ENCODE results near the gene PNKD. TPM values are rescaled to one million over a fixed set of nuclear protein-coding genes. Genes with fewer than 3 reads are reported as not detected.
A peak's percentile ranks its signal among the peaks of the same experiment; 100 is the strongest.

Gene PNKD
- total RNA-seq, 1 experiment from 2014 or later = 49.8 TPM

DNA sequence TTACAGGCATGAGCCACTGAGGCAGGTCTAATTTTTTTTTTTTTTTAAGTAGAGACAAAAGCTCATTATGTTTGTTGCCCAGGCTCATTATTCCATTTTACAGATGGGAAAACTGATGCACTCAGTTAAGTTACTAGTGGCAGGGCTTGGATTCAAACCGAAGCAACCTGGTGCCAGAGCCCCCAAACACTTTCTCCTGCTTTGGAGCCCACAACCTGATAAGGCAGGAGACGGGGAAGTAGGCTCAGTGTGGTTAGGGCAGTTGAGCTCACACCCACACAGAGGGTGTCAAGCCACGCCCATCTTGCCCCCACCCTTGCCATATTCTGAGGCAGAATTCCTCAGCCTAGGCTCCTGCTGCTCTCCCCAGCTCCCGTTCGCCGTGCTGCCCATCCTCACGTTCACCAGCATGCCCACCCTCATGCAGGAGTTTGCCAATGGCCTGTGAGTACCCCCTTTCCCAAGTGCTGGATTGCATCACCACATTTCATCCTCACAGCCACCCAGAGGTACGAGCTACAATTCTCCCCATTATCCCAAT, 123.5 kb downstream of the PNKD start (continued):
- no peak for TF ChIP-seq HMGA2 (CRISPR knock-in tag; IDR thresholded peaks at IDR 0.05)
- no peak for TF ChIP-seq USF1 (CRISPR knock-in tag; IDR thresholded peaks at IDR 0.05)
- TF ChIP-seq, protein P1, sequence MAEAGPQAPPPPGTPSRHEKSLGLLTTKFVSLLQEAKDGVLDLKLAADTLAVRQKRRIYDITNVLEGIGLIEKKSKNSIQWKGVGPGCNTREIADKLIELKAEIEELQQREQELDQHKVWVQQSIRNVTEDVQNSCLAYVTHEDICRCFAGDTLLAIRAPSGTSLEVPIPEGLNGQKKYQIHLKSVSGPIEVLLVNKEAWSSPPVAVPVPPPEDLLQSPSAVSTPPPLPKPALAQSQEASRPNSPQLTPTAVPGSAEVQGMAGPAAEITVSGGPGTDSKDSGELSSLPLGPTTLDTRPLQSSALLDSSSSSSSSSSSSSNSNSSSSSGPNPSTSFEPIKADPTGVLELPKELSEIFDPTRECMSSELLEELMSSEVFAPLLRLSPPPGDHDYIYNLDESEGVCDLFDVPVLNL (CRISPR knock-in tag; IDR thresholded peaks at IDR 0.05; ENCODE audit: borderline replicate concordance, low read depth) = no peak
- TF ChIP-seq, protein P2, sequence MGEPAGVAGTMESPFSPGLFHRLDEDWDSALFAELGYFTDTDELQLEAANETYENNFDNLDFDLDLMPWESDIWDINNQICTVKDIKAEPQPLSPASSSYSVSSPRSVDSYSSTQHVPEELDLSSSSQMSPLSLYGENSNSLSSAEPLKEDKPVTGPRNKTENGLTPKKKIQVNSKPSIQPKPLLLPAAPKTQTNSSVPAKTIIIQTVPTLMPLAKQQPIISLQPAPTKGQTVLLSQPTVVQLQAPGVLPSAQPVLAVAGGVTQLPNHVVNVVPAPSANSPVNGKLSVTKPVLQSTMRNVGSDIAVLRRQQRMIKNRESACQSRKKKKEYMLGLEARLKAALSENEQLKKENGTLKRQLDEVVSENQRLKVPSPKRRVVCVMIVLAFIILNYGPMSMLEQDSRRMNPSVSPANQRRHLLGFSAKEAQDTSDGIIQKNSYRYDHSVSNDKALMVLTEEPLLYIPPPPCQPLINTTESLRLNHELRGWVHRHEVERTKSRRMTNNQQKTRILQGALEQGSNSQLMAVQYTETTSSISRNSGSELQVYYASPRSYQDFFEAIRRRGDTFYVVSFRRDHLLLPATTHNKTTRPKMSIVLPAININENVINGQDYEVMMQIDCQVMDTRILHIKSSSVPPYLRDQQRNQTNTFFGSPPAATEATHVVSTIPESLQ (CRISPR knock-in tag; IDR thresholded peaks at IDR 0.05) = no peak

DNA sequence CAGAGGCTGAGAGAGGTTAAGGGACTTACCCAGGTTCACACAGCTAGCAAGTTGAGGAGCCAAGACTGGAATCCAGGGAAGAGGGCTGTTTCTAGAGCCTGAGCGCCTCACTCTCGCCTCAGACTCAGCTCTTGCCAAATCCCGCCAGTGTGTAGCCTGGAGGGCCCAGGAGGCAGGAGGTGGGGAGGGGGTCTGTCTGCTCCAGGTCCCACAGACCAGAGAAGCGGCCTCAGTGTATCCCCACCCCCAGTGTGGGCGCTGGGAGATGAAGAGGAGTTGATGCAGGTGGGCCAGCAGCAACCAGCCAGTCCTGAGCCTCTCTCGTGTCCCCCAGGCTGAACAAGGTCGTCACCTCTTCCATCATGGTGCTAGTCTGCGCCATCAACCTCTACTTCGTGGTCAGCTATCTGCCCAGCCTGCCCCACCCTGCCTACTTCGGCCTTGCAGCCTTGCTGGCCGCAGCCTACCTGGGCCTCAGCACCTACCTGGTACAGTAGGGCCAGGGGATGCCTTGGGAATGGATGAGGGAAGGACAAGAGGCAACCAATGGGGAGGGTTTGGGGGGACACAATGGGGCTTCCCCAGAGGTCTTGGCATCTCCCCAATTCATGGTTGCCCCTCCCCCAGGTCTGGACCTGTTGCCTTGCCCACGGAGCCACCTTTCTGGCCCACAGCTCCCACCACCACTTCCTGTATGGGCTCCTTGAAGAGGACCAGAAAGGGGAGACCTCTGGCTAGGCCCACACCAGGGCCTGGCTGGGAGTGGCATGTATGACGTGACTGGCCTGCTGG, 124.2 kb downstream of the PNKD start:
- no peak overlapping the region for H3K27ac Mint-ChIP-seq
- TF ChIP-seq ZNF425 (CRISPR knock-in tag; conservative IDR thresholded peaks at IDR 0.05) (no peak), SMAD3 (CRISPR knock-in tag; IDR thresholded peaks at IDR 0.05; ENCODE audit: borderline replicate concordance) (no peak), ZNF121 (CRISPR knock-in tag; IDR thresholded peaks at IDR 0.05) (no peak), GTF2I (CRISPR knock-in tag; conservative IDR thresholded peaks at IDR 0.05) (no peak), GABPB1 (CRISPR knock-in tag; IDR thresholded peaks at IDR 0.05) (no peak), SOX15 (CRISPR knock-in tag; IDR thresholded peaks at IDR 0.05) (no peak), TEAD4 (CRISPR knock-in tag; IDR thresholded peaks at IDR 0.05) (no peak)
- TF ChIP-seq, protein P3, sequence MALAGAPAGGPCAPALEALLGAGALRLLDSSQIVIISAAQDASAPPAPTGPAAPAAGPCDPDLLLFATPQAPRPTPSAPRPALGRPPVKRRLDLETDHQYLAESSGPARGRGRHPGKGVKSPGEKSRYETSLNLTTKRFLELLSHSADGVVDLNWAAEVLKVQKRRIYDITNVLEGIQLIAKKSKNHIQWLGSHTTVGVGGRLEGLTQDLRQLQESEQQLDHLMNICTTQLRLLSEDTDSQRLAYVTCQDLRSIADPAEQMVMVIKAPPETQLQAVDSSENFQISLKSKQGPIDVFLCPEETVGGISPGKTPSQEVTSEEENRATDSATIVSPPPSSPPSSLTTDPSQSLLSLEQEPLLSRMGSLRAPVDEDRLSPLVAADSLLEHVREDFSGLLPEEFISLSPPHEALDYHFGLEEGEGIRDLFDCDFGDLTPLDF (CRISPR knock-in tag; IDR thresholded peaks at IDR 0.05) = no peak
- TF ChIP-seq, protein P4, sequence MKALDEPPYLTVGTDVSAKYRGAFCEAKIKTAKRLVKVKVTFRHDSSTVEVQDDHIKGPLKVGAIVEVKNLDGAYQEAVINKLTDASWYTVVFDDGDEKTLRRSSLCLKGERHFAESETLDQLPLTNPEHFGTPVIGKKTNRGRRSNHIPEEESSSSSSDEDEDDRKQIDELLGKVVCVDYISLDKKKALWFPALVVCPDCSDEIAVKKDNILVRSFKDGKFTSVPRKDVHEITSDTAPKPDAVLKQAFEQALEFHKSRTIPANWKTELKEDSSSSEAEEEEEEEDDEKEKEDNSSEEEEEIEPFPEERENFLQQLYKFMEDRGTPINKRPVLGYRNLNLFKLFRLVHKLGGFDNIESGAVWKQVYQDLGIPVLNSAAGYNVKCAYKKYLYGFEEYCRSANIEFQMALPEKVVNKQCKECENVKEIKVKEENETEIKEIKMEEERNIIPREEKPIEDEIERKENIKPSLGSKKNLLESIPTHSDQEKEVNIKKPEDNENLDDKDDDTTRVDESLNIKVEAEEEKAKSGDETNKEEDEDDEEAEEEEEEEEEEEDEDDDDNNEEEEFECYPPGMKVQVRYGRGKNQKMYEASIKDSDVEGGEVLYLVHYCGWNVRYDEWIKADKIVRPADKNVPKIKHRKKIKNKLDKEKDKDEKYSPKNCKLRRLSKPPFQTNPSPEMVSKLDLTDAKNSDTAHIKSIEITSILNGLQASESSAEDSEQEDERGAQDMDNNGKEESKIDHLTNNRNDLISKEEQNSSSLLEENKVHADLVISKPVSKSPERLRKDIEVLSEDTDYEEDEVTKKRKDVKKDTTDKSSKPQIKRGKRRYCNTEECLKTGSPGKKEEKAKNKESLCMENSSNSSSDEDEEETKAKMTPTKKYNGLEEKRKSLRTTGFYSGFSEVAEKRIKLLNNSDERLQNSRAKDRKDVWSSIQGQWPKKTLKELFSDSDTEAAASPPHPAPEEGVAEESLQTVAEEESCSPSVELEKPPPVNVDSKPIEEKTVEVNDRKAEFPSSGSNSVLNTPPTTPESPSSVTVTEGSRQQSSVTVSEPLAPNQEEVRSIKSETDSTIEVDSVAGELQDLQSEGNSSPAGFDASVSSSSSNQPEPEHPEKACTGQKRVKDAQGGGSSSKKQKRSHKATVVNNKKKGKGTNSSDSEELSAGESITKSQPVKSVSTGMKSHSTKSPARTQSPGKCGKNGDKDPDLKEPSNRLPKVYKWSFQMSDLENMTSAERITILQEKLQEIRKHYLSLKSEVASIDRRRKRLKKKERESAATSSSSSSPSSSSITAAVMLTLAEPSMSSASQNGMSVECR (CRISPR knock-in tag; IDR thresholded peaks at IDR 0.05; ENCODE audit: borderline replicate concordance) = no peak
- TF ChIP-seq, protein P5, sequence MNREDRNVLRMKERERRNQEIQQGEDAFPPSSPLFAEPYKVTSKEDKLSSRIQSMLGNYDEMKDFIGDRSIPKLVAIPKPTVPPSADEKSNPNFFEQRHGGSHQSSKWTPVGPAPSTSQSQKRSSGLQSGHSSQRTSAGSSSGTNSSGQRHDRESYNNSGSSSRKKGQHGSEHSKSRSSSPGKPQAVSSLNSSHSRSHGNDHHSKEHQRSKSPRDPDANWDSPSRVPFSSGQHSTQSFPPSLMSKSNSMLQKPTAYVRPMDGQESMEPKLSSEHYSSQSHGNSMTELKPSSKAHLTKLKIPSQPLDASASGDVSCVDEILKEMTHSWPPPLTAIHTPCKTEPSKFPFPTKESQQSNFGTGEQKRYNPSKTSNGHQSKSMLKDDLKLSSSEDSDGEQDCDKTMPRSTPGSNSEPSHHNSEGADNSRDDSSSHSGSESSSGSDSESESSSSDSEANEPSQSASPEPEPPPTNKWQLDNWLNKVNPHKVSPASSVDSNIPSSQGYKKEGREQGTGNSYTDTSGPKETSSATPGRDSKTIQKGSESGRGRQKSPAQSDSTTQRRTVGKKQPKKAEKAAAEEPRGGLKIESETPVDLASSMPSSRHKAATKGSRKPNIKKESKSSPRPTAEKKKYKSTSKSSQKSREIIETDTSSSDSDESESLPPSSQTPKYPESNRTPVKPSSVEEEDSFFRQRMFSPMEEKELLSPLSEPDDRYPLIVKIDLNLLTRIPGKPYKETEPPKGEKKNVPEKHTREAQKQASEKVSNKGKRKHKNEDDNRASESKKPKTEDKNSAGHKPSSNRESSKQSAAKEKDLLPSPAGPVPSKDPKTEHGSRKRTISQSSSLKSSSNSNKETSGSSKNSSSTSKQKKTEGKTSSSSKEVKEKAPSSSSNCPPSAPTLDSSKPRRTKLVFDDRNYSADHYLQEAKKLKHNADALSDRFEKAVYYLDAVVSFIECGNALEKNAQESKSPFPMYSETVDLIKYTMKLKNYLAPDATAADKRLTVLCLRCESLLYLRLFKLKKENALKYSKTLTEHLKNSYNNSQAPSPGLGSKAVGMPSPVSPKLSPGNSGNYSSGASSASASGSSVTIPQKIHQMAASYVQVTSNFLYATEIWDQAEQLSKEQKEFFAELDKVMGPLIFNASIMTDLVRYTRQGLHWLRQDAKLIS (CRISPR knock-in tag; IDR thresholded peaks at IDR 0.05; ENCODE audit: borderline replicate concordance) = no peak
- no peaks in the 10 kb centered on the region for H3K9me3 Mint-ChIP-seq
- peaks cover 41% of the 10 kb centered on the region for H3K27me3 Mint-ChIP-seq (ENCODE audit: low read depth)
- ChIA-PET CTCF (interaction anchor here (0.8 to 5.1 kb wide), 11 partner anchors 12 to 123 kb away, joined by 3 to 52 read pairs (median 4); partner anchors contain the start of genes AAMP, CATIP and PNKD), POLR2A (interaction anchor here (0.5 kb wide), 1 partner anchor 31 kb away, joined by 3 read pairs; no protein-coding TSS in a partner anchor)
- H3K4me3 Mint-ChIP-seq = peak overlapping the region; percentile 55
- peaks cover 29% of the 10 kb centered on the region for H3K4me1 Mint-ChIP-seq
- H3K36me3 Mint-ChIP-seq = no peaks in the 10 kb centered on the region
- ATAC-seq = no peak
- no peak for DNase-seq (ENCODE audit: low spot score)

Measured in WTC11 (cell line).